ENCODE results near the gene MVD.
A peak's percentile ranks its signal among the peaks of the same experiment; 100 is the strongest.
"Not testable (repeated sequence)": the region's sequence is repeated elsewhere in the genome, so short reads cannot be mapped to it uniquely, and the experiment has no call there.

Gene MVD

GRCh38 chr16:88624481-88624880 is 38.4 kb downstream of the MVD start:
- no peak for DNase-seq (ENCODE audit: low read depth)

- DNase-seq (ENCODE audit: low read depth): no peak
Observed at GRCh38 chr16:88623858-88624257, 39.0 kb downstream of the MVD start.

- DNase-seq (ENCODE audit: low read depth): no peak
Observed at GRCh38 chr16:88622866-88623265, 40.0 kb downstream of the MVD start.

- DNase-seq (ENCODE audit: low read depth): no peak
Observed at GRCh38 chr16:88622125-88622524, 40.8 kb downstream of the MVD start.

GRCh38 chr16:88619859-88620815 is 42.8 kb downstream of the MVD start:
- DNase-seq (ENCODE audit: low read depth): peak; percentile 64

- no peak for DNase-seq (ENCODE audit: low read depth)
Observed at GRCh38 chr16:88618956-88619667, 43.8 kb downstream of the MVD start.

GRCh38 chr16:88618182-88618955 is 44.5 kb downstream of the MVD start:
- no peak for DNase-seq (ENCODE audit: low read depth)

GRCh38 chr16:88617268-88618031 is 45.4 kb downstream of the MVD start:
- DNase-seq (ENCODE audit: low read depth): no peak

GRCh38 chr16:88616736-88617135 is 46.2 kb downstream of the MVD start:
- no peak for DNase-seq (ENCODE audit: low read depth)

- no peak for DNase-seq (ENCODE audit: low read depth)
Observed at GRCh38 chr16:88616320-88616719, 46.6 kb downstream of the MVD start.

- no peak for DNase-seq (ENCODE audit: low read depth)
Observed at GRCh38 chr16:88614818-88615580, 47.9 kb downstream of the MVD start.

- DNase-seq (ENCODE audit: low read depth): no peak
Observed at GRCh38 chr16:88613911-88614817, 48.7 kb downstream of the MVD start.

- DNase-seq (ENCODE audit: low read depth): no peak
Observed at GRCh38 chr16:88613293-88613692, 49.6 kb downstream of the MVD start.

- no peak for DNase-seq (ENCODE audit: low read depth)
Observed at GRCh38 chr16:88610909-88611812, 51.7 kb downstream of the MVD start.

GRCh38 chr16:88610080-88610479 is 52.8 kb downstream of the MVD start:
- no peak for DNase-seq (ENCODE audit: low read depth)

GRCh38 chr16:88609426-88609825 is 53.5 kb downstream of the MVD start:
- DNase-seq (ENCODE audit: low read depth): not testable (repeated sequence)

- DNase-seq (ENCODE audit: low read depth): no peak
Observed at GRCh38 chr16:88608076-88608475, 54.8 kb downstream of the MVD start.

- DNase-seq (ENCODE audit: low read depth): no peak
Observed at GRCh38 chr16:88606148-88606757, 56.6 kb downstream of the MVD start.
